Memory B cell (primary cell): ENCODE results near the gene MTHFD1.

Experiments
- ATAC-seq: fragments of 150-1000 bp; cut with Tn5 transposase; 2 replicates; pipeline ENCODE4 v1.10.0; 2021; ENCODE audit warnings: low read depth, mild to moderate bottlenecking, moderate library complexity
- DNase-seq, 2 donors: peaks; one replicate each; pipeline ENCODE4 v3.0.0; 2022; ENCODE audit warnings: low spot score in 2 of 2
- H3K27ac Mint-ChIP-seq: one replicate; pipeline ENCODE4 v1.8.0; 2022; ENCODE audit warnings: mild to moderate bottlenecking, moderate library complexity, mixed read lengths
- H3K27me3 Mint-ChIP-seq: one replicate; pipeline ENCODE4 v1.8.0; 2022; ENCODE audit warnings: mixed read lengths
- H3K36me3 Mint-ChIP-seq: one replicate; pipeline ENCODE4 v1.8.0; 2022; ENCODE audit warnings: mild to moderate bottlenecking, mixed read lengths
- H3K4me1 Mint-ChIP-seq: one replicate; pipeline ENCODE4 v1.8.0; 2022; ENCODE audit warnings: mixed read lengths
- H3K4me3 Mint-ChIP-seq: one replicate; pipeline ENCODE4 v1.8.0; 2022; ENCODE audit warnings: mild to moderate bottlenecking, moderate library complexity, mixed read lengths
- H3K9me3 Mint-ChIP-seq: one replicate; pipeline ENCODE4 v1.8.0; 2022; ENCODE audit warnings: mixed read lengths

MTHFD1 gene

DNA sequence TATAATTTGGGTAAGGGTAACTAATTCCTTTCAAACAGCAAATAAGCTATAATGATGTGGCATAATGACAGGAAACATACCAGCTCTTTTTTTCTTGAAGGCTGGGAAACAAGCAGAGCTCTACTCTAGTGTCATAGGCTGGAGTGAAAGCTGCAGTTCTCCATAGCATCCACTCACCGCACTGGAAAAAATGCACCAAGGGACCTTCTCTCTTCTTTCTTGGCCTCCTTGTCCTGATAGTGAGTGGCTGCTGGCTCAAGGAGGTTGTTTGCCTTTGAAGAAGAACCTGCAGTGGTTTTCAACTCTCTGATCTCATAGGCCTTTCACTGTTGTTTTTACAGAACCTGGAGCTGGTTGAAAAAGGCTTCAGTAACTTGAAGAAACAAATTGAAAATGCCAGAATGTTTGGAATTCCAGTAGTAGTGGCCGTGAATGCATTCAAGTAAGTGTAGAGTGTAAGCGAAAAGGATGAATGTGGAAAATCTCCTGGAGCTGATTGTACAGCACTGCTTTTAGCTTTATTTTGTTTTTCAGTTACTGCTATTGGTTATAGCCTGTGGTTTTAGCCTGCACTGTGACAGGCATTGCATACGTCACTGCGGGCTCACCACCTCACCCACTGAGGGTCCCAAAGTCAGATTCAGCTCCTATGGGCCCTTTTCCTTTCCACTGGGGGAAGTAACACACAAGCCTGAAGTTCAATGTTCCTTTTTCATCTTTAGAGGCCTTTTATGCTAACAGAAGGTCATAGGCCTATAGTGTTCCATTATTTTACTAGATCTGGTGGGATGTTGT lies 59.9 kb downstream of the MTHFD1 start:
- Mint-ChIP-seq H3K27me3 (no peaks in the 10 kb centered on the region), H3K4me3 (no peak overlapping the region), H3K36me3 (peaks cover 12% of the 10 kb centered on the region), H3K9me3 (no peaks in the 10 kb centered on the region), H3K27ac (peak overlapping the region; percentile 88), H3K4me1 (peaks cover 35% of the 10 kb centered on the region)
- ATAC-seq: no peak
- no peak for DNase-seq

DNA sequence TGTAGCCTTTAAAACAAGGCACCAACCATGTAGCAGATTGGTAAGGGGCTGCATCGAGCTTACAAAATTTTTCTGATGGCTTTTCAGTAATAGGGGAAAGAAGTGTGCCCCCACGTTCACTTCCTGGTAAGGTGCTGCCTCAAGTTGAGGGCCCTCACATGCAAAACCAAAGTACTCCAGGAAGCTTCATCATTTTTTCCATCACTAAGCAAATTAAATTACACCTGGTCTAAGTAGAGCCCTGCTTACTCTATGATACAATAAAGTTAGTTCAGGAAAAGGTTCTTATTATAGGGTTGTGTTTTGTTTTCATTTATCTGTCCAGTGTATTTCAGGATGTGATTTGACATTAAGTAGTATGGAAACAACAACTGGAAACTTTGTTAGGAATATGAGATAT lies 62.1 kb downstream of the MTHFD1 start:
- Mint-ChIP-seq H3K4me3 (no peak overlapping the region), H3K9me3 (no peaks in the 10 kb centered on the region), H3K27ac (peak overlapping the region; percentile 88), H3K4me1 (peaks cover 20% of the 10 kb centered on the region), H3K27me3 (no peaks in the 10 kb centered on the region), H3K36me3 (peaks cover 15% of the 10 kb centered on the region)
- ATAC-seq: peak; percentile 44
- DNase-seq: no peak

DNA sequence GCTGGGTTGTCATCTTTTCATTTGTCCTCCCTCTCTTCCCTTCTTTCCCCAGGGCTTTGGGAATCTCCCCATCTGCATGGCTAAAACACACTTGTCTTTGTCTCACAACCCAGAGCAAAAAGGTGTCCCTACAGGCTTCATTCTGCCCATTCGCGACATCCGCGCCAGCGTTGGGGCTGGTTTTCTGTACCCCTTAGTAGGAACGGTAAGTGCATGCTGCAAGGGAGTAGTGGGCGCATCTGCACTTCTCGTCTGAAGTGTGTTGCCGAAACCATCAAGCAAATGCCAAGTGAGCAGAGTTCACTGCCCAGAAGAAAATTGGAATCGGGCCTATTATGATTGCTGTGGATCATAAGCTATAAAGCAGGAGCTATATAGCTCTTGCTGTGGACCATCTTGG lies 66.5 kb downstream of the MTHFD1 start:
- Mint-ChIP-seq H3K9me3 (no peaks in the 10 kb centered on the region), H3K27me3 (no peaks in the 10 kb centered on the region), H3K4me3 (no peak overlapping the region), H3K36me3 (peaks cover 20% of the 10 kb centered on the region), H3K4me1 (peaks cover 25% of the 10 kb centered on the region), H3K27ac (peak overlapping the region; percentile 53)
- ATAC-seq (no peak), DNase-seq (no peak)

DNA sequence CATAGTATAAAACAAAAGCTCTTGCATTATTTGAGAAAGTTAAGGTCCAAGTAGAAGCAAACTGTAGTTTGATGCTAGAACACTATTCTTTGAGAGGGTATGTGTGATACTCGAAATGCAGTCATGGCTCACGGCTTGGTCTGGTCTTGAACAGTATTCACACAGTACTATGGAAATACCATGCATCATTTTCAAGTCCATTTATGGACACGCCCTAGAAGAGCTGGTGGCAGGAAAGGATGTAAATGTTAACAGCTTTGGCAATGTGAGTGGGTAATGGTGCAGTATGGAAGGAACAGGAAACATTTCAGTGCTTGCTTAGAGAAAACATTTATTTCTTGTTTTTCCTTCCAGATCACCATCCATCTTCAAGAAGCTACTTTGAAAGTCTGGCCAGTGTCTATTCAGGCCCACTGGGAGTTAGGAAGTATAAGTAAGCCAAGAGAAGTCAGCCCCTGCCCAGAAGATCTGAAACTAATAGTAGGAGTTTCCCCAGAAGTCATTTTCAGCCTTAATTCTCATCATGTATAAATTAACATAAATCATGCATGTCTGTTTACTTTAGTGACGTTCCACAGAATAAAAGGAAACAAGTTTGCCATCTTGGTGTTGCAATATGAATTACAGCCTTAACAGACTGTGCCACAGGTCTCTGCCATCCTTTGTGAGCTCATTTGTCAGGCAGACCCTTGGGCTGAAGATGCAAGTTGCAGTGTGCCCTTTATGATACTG lies 71.4 kb downstream of the MTHFD1 start:
- H3K27me3 Mint-ChIP-seq: no peaks in the 10 kb centered on the region
- peak overlapping the region; percentile 54 for H3K27ac Mint-ChIP-seq
- DNase-seq (no peak), ATAC-seq (peak; percentile 30)
- peaks cover 13% of the 10 kb centered on the region for H3K36me3 Mint-ChIP-seq
- no peak overlapping the region for H3K4me3 Mint-ChIP-seq
- H3K4me1 Mint-ChIP-seq: peaks cover 29% of the 10 kb centered on the region
- no peaks in the 10 kb centered on the region for H3K9me3 Mint-ChIP-seq

DNA sequence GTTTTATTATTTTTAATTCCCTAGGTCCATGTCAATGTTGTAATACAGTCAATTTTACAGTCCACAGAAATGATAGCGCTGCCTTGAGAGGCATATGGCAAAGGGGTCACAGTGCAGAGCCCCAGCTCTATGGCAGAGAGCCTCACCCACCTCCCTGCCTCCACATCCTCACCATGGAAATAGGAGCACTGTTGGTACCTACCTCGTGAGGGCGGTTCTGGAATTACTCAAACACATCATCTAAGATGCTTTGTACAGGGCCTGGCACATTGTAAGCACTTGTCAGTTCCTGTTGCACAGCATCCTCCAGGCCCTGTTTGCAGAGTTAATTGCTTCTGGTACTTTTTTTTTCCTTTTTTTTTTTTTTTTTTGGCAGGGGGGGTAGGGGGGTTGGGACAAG lies 73.1 kb downstream of the MTHFD1 start:
- DNase-seq: no peak
- peaks cover 7% of the 10 kb centered on the region for H3K36me3 Mint-ChIP-seq
- H3K9me3 Mint-ChIP-seq: no peaks in the 10 kb centered on the region
- H3K4me3 Mint-ChIP-seq: no peak overlapping the region
- peaks cover 36% of the 10 kb centered on the region for H3K4me1 Mint-ChIP-seq
- ATAC-seq: no peak
- H3K27ac Mint-ChIP-seq: no peak overlapping the region
- H3K27me3 Mint-ChIP-seq: no peaks in the 10 kb centered on the region

DNA sequence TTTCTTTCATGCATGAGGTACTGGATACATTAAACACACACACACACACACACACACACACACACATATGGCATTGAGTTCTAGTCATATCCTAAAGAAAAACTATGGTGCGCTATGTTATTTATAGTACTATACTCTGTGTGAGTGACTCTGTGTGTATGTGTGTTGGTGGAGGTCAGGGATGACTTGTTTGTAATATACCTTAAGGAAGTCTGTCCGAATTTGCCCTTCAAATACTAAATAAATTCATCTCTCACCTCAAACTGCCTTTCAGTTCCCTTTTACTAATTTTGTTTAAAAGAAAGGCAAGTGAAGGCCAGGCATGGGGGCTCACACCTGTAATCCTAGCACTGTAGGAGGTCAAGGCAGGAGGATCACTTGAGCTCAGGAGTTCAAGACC lies 75.0 kb downstream of the MTHFD1 start:
- no peak overlapping the region for H3K4me3 Mint-ChIP-seq
- no peaks in the 10 kb centered on the region for H3K9me3 Mint-ChIP-seq
- ATAC-seq (no peak), DNase-seq (no peak)
- H3K4me1 Mint-ChIP-seq: peaks cover 38% of the 10 kb centered on the region
- H3K27me3 Mint-ChIP-seq: no peaks in the 10 kb centered on the region
- no peak overlapping the region for H3K27ac Mint-ChIP-seq
- H3K36me3 Mint-ChIP-seq: peaks cover 7% of the 10 kb centered on the region

DNA sequence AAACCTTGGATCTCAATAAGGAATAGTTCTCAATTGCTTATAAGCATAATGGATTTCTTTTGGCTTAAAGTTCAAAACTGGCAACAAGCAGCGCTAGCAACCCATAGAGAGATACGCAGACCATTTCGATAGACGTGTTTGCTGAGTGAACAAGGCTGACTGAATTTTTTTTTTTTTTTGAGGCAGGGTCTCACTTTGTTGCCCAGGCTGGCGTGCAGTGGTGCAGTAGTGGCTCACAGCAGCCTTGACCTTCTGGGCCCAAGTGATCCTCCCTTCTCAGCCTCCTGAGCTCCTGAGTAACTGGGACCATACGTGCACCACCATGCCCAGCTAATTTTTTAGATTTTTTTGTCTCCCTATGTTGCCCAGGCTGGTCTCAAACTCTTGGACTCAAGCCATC lies 75.7 kb downstream of the MTHFD1 start:
- Mint-ChIP-seq H3K36me3 (peaks cover 7% of the 10 kb centered on the region), H3K9me3 (no peaks in the 10 kb centered on the region), H3K4me1 (peaks cover 38% of the 10 kb centered on the region), H3K4me3 (peak overlapping the region; percentile 90), H3K27me3 (no peaks in the 10 kb centered on the region), H3K27ac (no peak overlapping the region)
- ATAC-seq: no peak
- DNase-seq: no peak

DNA sequence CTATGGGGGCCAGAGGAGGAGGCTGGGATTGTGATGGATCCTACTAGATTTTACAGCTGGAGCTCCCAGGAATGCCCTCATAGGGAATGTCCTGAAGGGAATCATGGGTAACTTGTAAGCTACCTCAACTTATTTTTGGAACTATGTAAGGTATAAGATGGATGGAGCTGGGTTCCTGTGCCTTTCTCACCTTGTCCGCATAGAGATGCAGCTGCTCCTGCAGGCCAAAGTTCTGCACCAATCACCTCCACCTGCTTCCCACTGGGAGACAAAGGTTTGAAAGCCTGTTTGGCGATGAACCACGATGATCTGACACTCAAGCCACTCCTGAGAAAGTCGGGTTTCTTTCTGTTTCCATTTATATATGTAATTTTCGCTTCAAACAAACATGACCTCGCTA lies 76.5 kb downstream of the MTHFD1 start:
- peak overlapping the region; percentile 90 for H3K4me3 Mint-ChIP-seq
- DNase-seq (no peak), ATAC-seq (no peak)
- no peaks in the 10 kb centered on the region for H3K9me3 Mint-ChIP-seq
- H3K27me3 Mint-ChIP-seq: no peaks in the 10 kb centered on the region
- peaks cover 4% of the 10 kb centered on the region for H3K36me3 Mint-ChIP-seq
- H3K4me1 Mint-ChIP-seq: peaks cover 31% of the 10 kb centered on the region
- H3K27ac Mint-ChIP-seq: peak overlapping the region; percentile 90

DNA sequence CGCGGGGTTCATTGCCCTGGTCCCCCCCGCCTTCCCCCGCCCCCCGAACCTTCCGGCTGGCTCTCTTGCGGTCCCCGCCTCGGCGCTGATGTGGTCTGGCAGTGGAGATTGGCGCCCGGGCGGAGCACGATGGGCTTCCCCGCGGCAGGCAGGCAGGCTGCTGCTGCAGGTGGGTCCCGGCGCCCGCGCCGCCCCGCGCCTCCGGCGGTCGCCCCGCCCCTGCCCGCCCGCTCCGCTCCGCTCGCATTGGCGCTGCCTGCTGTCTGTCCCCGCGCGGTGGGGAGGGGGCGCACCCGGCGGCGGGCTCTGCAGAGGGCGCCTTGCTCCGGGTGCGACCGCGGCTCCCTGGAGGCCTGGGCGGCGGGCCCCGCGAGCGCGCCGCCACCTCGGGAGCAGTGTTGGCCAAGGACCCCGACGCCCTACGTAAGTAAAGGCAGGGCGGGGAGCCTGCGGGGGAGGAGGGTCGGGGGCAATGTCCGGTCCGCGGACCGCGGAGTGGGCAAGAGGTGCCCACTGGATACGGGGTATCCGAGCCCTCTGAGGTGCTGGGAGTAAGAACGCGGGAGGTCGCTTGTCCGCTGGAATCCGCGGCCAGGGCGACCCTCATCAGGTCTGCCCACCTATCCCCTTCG lies 77.2 kb downstream of the MTHFD1 start, which contains the start of gene AKAP5:
AKAP5 (plus strand) TSS at position 309 of the 632 bp plus-strand sequence. CDS start 2,896 bp downstream, outside the sequence.
- peaks cover 31% of the 10 kb centered on the region for H3K4me1 Mint-ChIP-seq
- H3K27ac Mint-ChIP-seq: peak within 1 kb of the TSS; percentile 90
- H3K4me3 Mint-ChIP-seq: peak within 1 kb of the TSS; percentile 90
- no peaks in the 10 kb centered on the region for H3K9me3 Mint-ChIP-seq
- H3K27me3 Mint-ChIP-seq: no peaks in the 10 kb centered on the region
- peak; percentile 51 to 61 for DNase-seq
- peak; percentile 90 for ATAC-seq
- no peaks in the 10 kb centered on the region for H3K36me3 Mint-ChIP-seq

DNA sequence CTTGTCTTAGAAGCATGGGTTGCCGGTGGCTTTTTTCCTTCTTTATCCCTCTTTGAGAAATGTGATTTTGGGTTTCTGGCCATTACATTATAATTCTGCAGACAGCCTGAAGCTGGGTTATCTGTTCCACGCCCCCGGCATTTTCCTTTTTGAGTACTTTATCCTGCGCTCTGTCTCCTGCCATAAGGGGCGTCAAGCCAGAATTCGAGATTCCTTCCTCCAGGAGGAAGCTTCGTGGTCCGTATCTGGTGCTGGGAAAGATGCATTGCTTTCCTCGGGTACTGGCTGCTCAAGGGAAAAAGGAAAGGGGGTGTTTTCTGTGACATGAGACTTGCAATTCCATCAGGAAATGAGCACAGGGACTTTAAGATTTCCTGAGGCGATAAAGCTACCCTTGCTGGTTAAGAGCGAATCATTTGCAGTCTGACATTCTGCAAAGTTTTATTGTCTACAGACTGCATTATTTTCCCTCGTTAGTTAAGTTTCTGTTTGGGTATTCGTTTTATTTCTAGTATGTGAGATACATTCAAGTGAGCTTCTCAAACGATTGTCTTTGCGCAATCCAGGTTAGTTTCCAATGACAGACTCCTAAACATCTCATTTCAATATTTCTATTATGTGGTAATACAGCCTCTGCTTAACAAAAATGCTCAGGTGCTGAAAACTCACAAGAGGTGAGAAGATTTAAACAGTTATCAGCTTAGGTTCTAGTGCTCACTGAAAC lies 77.8 kb downstream of the MTHFD1 start:
- H3K4me1 Mint-ChIP-seq: peaks cover 31% of the 10 kb centered on the region
- ATAC-seq (peak; percentile 2), DNase-seq (no peak)
- H3K4me3 Mint-ChIP-seq: peak overlapping the region; percentile 90
- H3K27ac Mint-ChIP-seq: peak overlapping the region; percentile 51
- H3K36me3 Mint-ChIP-seq: no peaks in the 10 kb centered on the region
- no peaks in the 10 kb centered on the region for H3K27me3 Mint-ChIP-seq
- H3K9me3 Mint-ChIP-seq: no peaks in the 10 kb centered on the region

DNA sequence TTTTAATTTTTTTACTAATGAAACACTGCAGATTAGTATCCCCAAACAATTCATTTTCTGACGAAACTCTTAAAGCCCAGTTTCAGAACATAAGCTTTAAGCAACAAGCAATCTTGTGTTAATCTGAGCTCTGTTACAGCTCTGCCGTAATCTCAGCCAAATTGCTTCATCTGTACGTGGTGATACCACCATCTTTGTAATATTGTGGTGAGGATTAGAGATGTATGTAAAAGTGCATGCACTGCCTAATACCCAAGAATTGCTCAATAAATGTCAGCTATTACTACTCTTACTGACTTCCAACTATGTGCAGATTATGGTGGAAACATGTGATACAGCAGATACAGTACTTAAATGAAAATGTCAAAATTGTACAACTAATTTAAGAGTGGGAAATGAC lies 78.9 kb downstream of the MTHFD1 start:
- Mint-ChIP-seq H3K27ac (peak overlapping the region; percentile 15), H3K27me3 (no peaks in the 10 kb centered on the region), H3K4me3 (no peak overlapping the region), H3K9me3 (no peaks in the 10 kb centered on the region), H3K36me3 (no peaks in the 10 kb centered on the region), H3K4me1 (peaks cover 33% of the 10 kb centered on the region)
- DNase-seq (no peak), ATAC-seq (no peak)

DNA sequence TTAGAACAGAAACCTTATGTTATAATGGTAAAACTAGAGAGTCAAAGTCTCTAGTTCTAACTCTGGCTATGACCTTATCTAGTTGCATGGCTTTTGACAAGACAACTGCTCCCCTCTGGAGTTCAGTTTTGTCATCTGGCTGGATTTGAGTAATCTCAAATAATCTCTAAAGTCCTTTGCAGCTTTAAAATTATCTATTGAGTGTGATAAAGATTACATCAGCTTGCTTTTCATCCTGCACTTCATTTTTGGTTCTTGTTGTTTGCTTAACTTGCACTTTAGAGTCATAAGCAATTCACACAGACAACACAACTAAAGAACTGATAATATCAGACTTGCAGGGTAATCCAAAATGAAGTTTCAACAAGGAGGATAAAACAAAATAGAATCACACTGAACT lies 79.4 kb downstream of the MTHFD1 start:
- H3K36me3 Mint-ChIP-seq: no peaks in the 10 kb centered on the region
- ATAC-seq: no peak
- DNase-seq: no peak
- H3K4me1 Mint-ChIP-seq: peaks cover 31% of the 10 kb centered on the region
- H3K4me3 Mint-ChIP-seq: no peak overlapping the region
- no peaks in the 10 kb centered on the region for H3K9me3 Mint-ChIP-seq
- H3K27me3 Mint-ChIP-seq: no peaks in the 10 kb centered on the region
- H3K27ac Mint-ChIP-seq: peak overlapping the region; percentile 15

DNA sequence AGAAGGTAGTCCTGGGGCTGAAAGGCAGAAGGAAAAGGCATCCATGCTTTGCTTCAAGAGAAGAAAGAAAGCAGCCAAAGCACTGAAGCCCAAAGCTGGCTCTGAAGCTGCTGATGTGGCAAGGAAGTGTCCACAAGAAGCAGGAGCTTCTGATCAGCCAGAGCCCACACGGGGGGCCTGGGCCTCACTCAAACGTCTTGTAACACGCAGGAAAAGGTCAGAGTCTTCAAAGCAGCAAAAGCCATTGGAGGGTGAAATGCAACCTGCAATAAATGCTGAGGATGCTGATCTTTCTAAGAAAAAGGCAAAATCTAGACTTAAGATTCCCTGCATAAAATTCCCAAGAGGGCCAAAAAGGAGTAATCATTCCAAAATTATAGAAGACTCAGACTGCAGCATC lies 80.3 kb downstream of the MTHFD1 start:
- peaks cover 22% of the 10 kb centered on the region for H3K4me1 Mint-ChIP-seq
- no peaks in the 10 kb centered on the region for H3K27me3 Mint-ChIP-seq
- DNase-seq: no peak
- no peaks in the 10 kb centered on the region for H3K9me3 Mint-ChIP-seq
- H3K36me3 Mint-ChIP-seq: no peaks in the 10 kb centered on the region
- H3K4me3 Mint-ChIP-seq: no peak overlapping the region
- no peak for ATAC-seq
- peak overlapping the region; percentile 15 for H3K27ac Mint-ChIP-seq

DNA sequence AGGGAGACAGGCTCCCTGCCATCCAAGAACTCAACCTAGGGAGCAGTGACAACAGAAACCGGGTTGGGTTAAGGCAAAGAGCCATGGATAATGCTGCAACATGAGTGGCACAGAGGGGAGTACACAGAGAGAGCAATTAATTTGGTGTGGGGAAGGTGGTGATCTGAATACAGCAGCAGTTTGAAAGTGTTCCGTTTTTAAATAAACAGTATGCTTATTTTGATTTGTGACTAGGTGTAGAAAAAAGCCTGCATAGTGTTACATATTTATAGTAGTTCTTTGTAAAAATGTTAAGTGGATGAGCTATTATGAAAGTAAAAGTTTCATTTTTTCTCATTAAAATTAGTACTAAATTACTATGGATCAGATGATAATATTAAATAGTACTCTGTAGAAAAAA lies 85.9 kb downstream of the MTHFD1 start:
- Mint-ChIP-seq H3K27ac (no peak overlapping the region), H3K4me1 (peaks cover 11% of the 10 kb centered on the region), H3K36me3 (peaks cover 2% of the 10 kb centered on the region), H3K9me3 (no peaks in the 10 kb centered on the region), H3K27me3 (no peaks in the 10 kb centered on the region), H3K4me3 (no peak overlapping the region)
- DNase-seq (no peak), ATAC-seq (no peak)
